Ovary (tissue), 9 donors: Measurements from ENCODE around the gene CYP3A5. TPM values are rescaled to one million over a fixed set of nuclear protein-coding genes. Genes with fewer than 3 reads are reported as not detected.

Source experiments
- DNase-seq, 5 donors: peaks; one replicate each; pipeline ENCODE4 v3.0.0-alpha.2; 2019 to 2020
- H3K27ac ChIP-seq, 2 donors: fragments of 200-600 bp; one replicate each; pipeline versions ENCODE4 v1.5.1 to v1.8.0; 2019 to 2022
- H3K27me3 ChIP-seq: fragments of 200-600 bp; one replicate; pipeline ENCODE4 v1.8.0; 2022
- H3K36me3 ChIP-seq: fragments of 200-600 bp; sonication (generic); one replicate; pipeline ENCODE4 v1.5.1; 2019
- H3K4me1 ChIP-seq: one replicate; pipeline ENCODE4 v1.8.1; 2013; ENCODE audit warnings: mild to moderate bottlenecking, moderate library complexity; ENCODE audit not compliant: insufficient read depth
- H3K4me3 ChIP-seq: fragments of 200-600 bp; sonication (generic); one replicate; pipeline ENCODE4 v1.5.1; 2017
- H3K9me3 ChIP-seq, 2 donors: fragments of 200-600 bp in 1 of 2; sonication (generic) in 1 of 2; one replicate each; pipeline versions ENCODE4 v1.5.1 to v1.8.1; 2013 to 2019; ENCODE audit warnings: mild to moderate bottlenecking in 1 of 2, moderate library complexity in 1 of 2
- CTCF ChIP-seq, 3 donors: fragments of 450-650 bp in 2 of 3; fragments of 200-600 bp in 1 of 3; IDR thresholded peaks; one replicate each; pipeline versions ENCODE4 v1.5.1 to v1.8.0; 2016 to 2022; ENCODE audit warnings: antibody characterized with exemption in 3 of 3, mild to moderate bottlenecking in 1 of 3
- EP300 ChIP-seq: sonication (generic); formaldehyde crosslinking; IDR thresholded peaks from one replicate; pipeline ENCODE4 v1.6.1; 2017; ENCODE audit warnings: antibody characterized with exemption
- POLR2A ChIP-seq: fragments of 450-650 bp; IDR thresholded peaks from one replicate; pipeline ENCODE4 v1.6.1; 2017; ENCODE audit warnings: antibody characterized with exemption, mild to moderate bottlenecking, moderate library complexity
- WGBS, 3 donors: extraction: QIAGEN DNeasy Blood & Tissue Kit in 1 of 3; methylation state at CpG; one replicate each; pipeline versions ENCODE4 v1.1.5 to v1.1.7; 2013 to 2017; 5-methylcytosine and 5-hydroxymethylcytosine counted together
- intact Hi-C, 4 donors: fragments of 100-400 bp; cut with DNase I; formaldehyde crosslinking; loops; one replicate each; pipeline versions ENCODE4 v1.11.0 to v1.15.1; 2022 to 2023
- polyA plus RNA-seq, 2 donors: library from polyadenylated mRNA; stranded (reverse); fragments of 200-250 nt in 1 of 2; fragments of 350-450 nt in 1 of 2; fragmentation: Illumina TruSeq in 1 of 2; extraction: RNeasy Lipid Tissue Mini Kit (QIAGEN cat#74804) in 1 of 2; gene quantifications; one replicate each; pipeline ENCODE4 v1.2.3, GENCODE V29; 2013 to 2014
- total RNA-seq, 7 donors: library from RNA; depleted of rRNA in 2 of 7; stranded (reverse); fragments of >200 nt in 2 of 7; fragmentation: NEBNext Ultra II Directional in 3 of 7; extraction: Animal tissue kit (Norgen Biotek cat#: 25700) in 3 of 7; gene quantifications; one replicate each; pipeline versions ENCODE4 v1.1.0 to v1.2.4, GENCODE V29; 2016 to 2023
- donor health status: DM: no; HTN: no; CAD: no; lungs with moderate emphysema.
- donor health status: DM: no; HTN: no; CAD: no.
- donor health status: Bipolar disorder and iron deficiency.
- donor health status: DM: yes; HTN: yes; CAD: no.
- donor health status: DM: no; HTN: no; CAD: no.
- donor health status: DM: yes; HTN: yes; CAD: no.

CYP3A5 gene
- total and polyA plus RNA-seq, 9 donors, result 0.20 to 34.5 (median 1.3) TPM

- no peak overlapping the region for H3K4me3 ChIP-seq
- no peak for DNase-seq
- no peak overlapping the region for H3K27ac ChIP-seq
- H3K4me1 ChIP-seq, result no peaks in the 10 kb centered on the region
- 95 to 97% (median 96%) methylated on average over 2 of the region's 2 CpGs for WGBS, 3 donors
- no peaks in the 10 kb centered on the region for H3K27me3 ChIP-seq
- intact Hi-C loops, result no loop called here
- TF ChIP-seq EP300 (no peak), POLR2A (no peak), CTCF (IDR thresholded peaks at IDR 0.05) (no peak)
- no peaks in the 10 kb centered on the region for H3K9me3 ChIP-seq
- H3K36me3 ChIP-seq, result no peaks in the 10 kb centered on the region
These were observed 27.1 kb downstream of the CYP3A5 start for GRCh38 chr7:99652671-99653070.

- no peak overlapping the region for H3K27ac ChIP-seq
- H3K4me1 ChIP-seq, result no peaks in the 10 kb centered on the region
- 98 to 99% (median 98%) methylated on average over 2 of the region's 2 CpGs for WGBS, 3 donors
- TF ChIP-seq CTCF (IDR thresholded peaks at IDR 0.05), result no peak
- TF ChIP-seq EP300, result no peak
- TF ChIP-seq POLR2A, result no peak
- H3K4me3 ChIP-seq, result no peak overlapping the region
- DNase-seq, result no peak
- H3K9me3 ChIP-seq, result no peaks in the 10 kb centered on the region
- no peaks in the 10 kb centered on the region for H3K27me3 ChIP-seq
- intact Hi-C loops, result no loop called here
- no peaks in the 10 kb centered on the region for H3K36me3 ChIP-seq
These were observed 28.5 kb downstream of the CYP3A5 start for GRCh38 chr7:99651290-99651689.

- no peak for DNase-seq
- Histone ChIP-seq H3K27me3 (no peaks in the 10 kb centered on the region), H3K4me3 (no peak overlapping the region), H3K4me1 (no peaks in the 10 kb centered on the region), H3K36me3 (no peaks in the 10 kb centered on the region), H3K27ac (no peak overlapping the region), H3K9me3 (no peaks in the 10 kb centered on the region)
- TF ChIP-seq EP300 (no peak), CTCF (IDR thresholded peaks at IDR 0.05) (no peak), POLR2A (no peak)
- 92 to 96% (median 95%) methylated on average over 2 of the region's 2 CpGs for WGBS, 3 donors
- intact Hi-C loops, result no loop called here
These were observed 31.0 kb downstream of the CYP3A5 start for GRCh38 chr7:99648843-99649242.

DNA sequence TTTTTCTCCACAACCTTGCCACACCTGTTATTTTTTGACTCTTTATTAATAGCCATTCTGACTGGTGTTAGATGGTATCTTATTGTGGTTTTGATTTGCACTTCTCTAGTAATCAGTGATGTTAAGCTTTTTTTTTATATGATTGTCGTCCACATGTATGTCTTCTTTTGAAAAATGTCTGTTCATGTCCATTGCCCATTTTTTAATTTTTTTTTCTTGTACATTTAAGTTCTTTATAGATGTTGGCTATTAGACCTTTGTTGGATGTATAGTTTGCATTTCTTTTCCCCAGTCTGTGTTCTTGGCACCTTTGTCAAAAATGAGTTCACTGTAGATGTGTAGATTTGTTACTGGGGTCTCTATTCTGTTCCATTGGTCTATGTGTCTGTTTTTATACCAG, 34.2 kb downstream of the CYP3A5 start:
- Histone ChIP-seq H3K9me3 (no peaks in the 10 kb centered on the region), H3K4me3 (no peak overlapping the region), H3K36me3 (no peaks in the 10 kb centered on the region), H3K4me1 (no peaks in the 10 kb centered on the region), H3K27me3 (no peaks in the 10 kb centered on the region), H3K27ac (no peak overlapping the region)
- intact Hi-C loops, result no loop called here
- DNase-seq, result no peak
- WGBS, 3 donors, result 95 to 100% (median 95%) methylated on average over 1 of the region's 1 CpG
- TF ChIP-seq EP300 (no peak), CTCF (IDR thresholded peaks at IDR 0.05) (no peak), POLR2A (no peak)

GRCh38 chr7:99644431-99644830, 35.4 kb downstream of the CYP3A5 start:
- intact Hi-C loops, result no loop called here
- Histone ChIP-seq H3K4me3 (no peak overlapping the region), H3K9me3 (no peaks in the 10 kb centered on the region), H3K4me1 (no peaks in the 10 kb centered on the region), H3K27me3 (no peaks in the 10 kb centered on the region), H3K27ac (no peak overlapping the region), H3K36me3 (no peaks in the 10 kb centered on the region)
- TF ChIP-seq POLR2A (no peak), CTCF (IDR thresholded peaks at IDR 0.05) (no peak)
- WGBS, 3 donors, result 91 to 98% (median 95%) methylated on average over 3 of the region's 3 CpGs
- no peak for DNase-seq
